HG02571 (cell line): Measurements from ENCODE around the gene ACBD7.

ENCODE experiments used
- ATAC-seq: cut with Tn5 transposase; IDR thresholded peaks from one replicate; pipeline ENCODE4 v1.9.1; 2021; ENCODE audit warnings: mild to moderate bottlenecking, moderate library complexity; ENCODE audit not compliant: unreplicated experiment

Gene ACBD7

DNA sequence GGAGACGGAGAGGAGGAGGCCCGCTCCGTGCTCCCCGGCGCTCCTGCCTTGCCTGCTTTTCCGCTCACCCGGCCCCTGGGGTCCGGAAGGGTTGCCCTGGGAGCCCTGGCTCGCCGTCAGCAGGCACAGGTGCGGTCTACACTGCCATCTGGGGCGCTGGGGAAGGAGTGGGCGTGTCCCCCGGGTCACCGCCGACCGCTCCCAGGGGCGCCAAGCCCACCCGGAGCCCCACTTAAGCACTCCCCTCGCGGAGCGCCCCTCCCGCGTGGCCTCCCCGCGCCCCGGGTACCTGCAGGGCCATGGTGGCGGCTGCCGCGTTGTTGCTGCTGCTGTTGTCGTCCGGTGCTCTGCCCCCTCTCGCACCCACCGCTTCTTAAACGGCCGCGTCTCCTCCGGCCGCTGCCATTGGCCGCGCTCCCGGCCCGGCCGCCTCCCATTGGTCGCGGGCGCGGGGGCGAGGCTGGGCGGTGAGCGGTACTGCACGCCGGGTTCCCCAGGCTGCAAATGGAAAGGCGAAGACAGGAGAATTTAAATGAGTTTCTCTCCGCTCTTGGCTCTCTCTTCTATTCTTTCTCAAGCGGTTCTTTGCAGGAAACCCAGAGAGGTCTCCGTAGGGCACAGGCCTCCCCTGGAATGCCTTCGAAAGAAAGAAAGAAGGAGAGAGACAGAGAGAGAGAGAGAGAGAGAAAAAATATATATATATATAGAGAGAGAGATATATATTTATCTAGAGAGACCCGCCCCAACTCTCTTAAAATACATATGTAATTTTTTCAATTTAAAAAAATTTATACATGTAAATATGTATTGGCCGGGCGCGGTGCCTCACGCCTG is at the start of gene ACBD7:
Gene ACBD7, minus strand, starts transcription at position 349 of the 834 bp plus-strand sequence. Its CDS starts 48 bp downstream, at position 301.
- peak; percentile 98 for ATAC-seq

DNA sequence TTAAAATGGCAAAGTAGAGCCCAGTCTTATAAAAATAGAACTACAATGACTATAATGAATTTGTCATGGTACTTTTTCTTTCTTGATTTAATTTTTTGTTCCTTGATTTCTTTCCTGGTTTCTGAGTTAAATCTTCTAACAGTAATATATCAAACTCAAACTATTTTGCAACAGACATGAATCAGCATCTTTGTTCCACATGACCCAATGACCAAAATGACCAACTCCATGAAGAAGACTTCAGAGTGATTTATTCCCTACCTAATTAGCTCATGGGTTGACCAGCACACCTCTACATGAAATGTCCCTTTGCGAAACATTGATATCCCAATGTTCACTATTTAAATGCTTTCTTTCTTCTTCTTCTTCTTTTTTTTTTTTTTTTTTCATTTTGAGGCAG is 49.1 kb upstream of the ACBD7 start:
- ATAC-seq, result no peak

DNA sequence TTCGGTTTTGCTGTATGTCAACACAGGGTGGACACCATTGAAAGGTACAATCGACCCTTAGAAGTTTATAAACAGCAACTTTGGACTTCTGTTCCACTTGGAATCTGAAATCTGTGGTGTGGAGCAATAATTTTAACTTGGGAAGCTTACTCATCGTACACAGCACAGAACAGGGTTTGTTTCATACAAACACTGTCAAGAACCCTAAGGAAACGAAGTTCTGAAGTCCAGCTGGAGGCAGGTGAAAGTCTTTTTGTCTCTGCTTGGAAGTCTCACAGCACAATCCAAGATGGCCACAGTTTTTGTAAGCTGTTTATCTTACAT is 48.4 kb upstream of the ACBD7 start:
- no peak for ATAC-seq

DNA sequence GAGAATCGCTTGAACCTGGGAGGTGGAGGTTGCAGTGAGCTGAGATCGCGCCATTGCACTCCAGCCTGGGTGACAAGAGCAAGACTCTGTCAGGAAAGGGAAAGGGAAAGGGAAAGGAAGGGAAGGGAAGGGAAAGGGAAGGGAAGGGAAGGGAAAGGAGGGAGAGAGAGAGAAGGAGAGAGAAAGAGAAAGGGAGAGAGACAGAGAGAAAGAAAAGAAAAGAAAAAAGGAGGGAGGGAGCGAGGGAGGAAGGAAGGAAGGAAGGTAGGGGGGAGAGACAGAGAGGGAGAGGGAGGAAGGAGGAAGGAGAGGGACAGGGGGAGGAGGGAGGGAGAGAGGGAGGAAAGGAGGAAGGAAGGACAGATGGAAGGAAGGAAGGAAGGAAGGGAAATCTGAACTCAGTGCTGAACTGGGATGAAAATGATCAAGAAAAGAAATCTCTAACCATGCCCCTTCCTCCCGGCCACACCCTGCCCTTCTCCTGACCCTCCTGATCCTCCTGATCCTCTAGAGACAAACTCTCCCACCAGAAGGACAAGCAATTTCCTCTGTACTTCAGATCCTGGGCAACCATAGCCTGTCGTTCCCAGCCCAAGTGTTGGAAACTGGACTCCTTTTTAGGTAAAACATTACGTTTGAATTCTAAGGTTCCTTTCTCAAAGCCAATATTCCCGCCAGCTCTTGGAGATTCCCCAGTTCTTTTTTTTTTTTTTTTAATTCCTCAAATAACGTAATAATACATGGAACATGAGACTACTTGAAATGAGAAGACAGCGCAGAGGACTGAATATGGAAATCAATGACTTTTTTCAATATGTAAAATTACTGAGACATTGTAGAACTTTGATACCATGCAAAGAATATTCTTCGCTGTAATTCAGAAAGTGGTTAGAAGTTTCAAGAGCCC is 47.8 kb upstream of the ACBD7 start:
- ATAC-seq, result no peak

DNA sequence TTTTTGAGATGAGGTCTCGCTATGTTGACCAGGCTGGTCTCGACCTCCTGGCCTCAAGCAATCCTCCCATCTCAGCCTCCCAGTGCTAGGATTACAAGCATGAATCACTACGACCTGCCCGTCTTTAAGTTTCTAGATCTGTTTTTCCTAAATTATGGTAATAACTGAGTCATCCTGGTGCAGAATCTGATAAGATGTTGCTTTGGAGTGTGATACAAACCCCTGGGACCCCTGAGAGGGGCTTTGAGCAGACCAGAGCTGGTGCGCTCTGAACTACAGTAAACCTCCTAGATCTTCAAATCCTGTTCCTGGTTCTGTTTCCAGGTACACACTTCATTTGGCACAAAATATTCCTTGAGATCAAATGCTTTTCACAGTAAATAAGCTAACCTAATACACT is 42.8 kb upstream of the ACBD7 start:
- no peak for ATAC-seq

- no peak for ATAC-seq
These were observed 36.3 kb upstream of the ACBD7 start for GRCh38 chr10:15124908-15125307.

- ATAC-seq, result no peak
These were observed 35.6 kb upstream of the ACBD7 start for GRCh38 chr10:15124190-15124589.

- no peak for ATAC-seq
These were observed 35.2 kb upstream of the ACBD7 start for GRCh38 chr10:15123749-15124184.

DNA sequence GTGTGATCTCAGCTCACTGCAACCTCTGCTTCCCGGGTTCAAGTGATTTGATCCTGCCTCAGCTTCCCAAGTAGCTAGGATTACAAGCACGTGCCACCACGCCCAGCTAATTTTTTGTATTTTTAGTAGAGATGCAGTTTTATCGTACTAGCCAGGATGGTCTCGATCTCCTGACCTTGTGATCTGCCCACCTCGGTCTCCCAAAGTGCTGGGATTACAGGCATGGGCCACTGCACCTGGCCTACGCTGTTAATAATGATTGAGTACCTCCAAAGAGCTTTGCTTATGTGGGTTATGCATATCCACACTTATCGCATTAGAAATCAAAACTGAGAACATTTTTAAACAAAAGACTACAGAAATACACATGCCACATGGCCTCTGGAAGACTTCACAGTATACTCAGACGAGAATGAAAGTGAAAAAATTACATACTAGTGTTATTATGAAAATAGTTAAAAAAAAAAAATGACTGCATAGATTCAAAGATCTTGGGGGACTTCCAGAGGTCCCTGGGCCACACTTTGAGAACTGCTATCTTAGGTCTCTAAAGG is 34.0 kb upstream of the ACBD7 start:
- ATAC-seq, result peak; percentile 95

DNA sequence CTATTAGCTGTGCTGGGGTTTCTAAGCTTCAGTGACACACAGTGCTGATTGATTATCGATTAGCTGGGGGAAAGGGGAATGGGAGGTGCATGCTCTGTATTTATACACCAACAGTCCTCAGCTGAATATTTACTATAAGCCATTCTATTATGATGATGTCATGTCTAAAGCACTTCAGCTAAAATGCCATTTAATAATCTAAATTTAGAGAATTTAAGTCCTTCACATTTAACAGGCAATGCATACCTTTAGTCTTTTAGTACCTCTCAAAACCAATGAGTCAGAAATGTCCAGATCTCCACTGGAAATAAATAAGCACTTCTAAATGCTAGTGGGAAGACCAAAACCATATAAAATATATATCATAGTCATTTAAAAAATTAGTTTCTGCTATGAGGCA is 33.1 kb upstream of the ACBD7 start:
- no peak for ATAC-seq

DNA sequence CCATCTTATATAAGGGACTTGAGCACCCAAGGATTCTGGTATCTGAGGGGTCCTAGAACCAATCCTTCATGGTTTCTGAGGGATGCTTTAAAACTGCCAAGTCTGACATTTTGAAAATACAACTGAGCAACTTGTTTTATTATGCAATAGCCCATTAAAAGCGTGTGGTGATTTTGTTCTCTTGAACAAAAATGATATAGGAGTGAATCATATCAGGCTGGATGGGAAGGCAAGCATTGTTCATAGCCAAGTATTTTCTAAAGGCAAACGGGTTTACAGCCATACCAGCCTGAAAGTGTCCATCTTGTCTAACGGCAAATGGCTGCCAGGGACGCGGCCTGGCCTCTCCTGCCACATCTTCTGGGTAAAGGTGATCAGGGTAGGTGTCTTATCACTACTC is 31.9 kb upstream of the ACBD7 start:
- ATAC-seq, result no peak

DNA sequence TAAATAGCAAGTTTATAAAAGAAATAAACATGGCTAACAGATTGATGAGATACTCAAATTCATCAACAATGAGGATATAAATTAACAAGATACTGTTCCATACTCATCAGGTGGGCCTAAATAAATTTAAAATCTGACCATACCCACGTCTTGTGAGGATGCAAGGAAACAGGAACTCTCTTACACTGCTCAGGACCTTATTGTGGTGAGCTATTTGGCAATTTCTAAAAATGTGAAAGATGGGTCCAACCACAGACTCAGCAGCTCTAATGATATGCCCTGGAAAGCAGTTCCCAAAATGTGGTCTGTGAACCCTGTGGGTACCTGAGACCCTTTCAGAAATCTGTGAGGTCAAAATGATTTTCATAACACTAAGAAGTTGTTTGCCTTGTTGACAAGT is 30.0 kb upstream of the ACBD7 start:
- ATAC-seq, result no peak

GRCh38 chr10:15116225-15116624 is 27.6 kb upstream of the ACBD7 start:
- ATAC-seq, result no peak

- no peak for ATAC-seq
These were observed 25.2 kb upstream of the ACBD7 start for GRCh38 chr10:15113766-15114165.

GRCh38 chr10:15112657-15113056 is 24.1 kb upstream of the ACBD7 start:
- no peak for ATAC-seq

DNA sequence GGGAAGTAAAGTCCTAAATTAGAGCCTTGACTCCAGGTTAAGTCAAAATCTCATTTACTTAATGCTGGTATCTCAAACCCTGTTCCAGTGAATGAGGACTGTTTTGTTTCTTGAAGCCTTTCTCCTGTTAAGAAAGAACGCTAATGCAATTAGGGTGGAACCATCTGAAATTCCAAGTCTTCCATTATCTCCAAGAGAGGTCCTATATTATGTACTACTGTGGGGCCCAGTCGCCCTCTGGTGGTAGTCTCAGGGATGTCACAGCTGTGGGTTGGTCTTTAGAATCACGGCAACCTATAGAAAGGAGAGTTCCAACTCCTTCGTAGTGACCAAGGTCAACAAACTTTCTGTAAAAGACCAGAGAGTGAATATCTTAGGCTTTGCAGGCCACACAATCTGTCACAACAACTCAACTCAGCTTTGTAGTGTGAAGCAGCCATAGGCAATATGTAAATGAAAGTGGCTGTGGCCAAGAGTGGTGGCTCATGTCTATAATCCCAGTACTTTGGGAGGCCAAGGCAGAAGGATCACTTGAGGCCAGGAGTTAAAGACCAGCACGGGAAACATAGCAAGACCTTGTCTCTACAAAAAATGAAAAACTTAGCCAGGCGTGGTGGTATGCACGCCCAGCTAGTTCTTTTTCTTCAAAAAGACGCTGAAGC is 17.9 kb upstream of the ACBD7 start:
- ATAC-seq, result no peak

DNA sequence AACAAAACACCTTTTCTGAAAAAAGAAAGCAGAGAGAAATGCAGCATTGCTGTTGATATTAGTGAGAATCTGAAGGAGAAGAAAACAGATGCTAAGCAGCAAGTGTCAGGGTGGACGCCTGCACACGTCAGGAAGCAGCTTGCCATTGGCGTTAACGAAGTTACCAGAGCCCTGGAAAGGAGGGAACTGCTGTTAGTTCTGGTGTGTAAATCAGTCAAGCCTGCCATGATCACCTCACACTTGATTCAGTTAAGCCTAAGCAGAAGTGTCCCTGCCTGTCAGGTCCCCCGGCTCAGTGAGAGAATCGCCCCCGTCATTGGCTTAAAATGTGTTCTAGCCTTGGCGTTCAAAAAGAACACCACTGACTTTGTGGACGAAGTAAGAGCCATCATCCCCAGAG is 14.9 kb upstream of the ACBD7 start:
- ATAC-seq, result no peak

- no peak for ATAC-seq
These were observed 11.3 kb upstream of the ACBD7 start for GRCh38 chr10:15099886-15100285.

- peak; percentile 85 for ATAC-seq
These were observed 8.6 kb upstream of the ACBD7 start, which contains the start of gene RPP38 for GRCh38 chr10:15097011-15097812. Gene RPP38, plus strand, starts transcription at chr10:15097355. Its CDS starts 5,960 bp downstream, at chr10:15103315.

DNA sequence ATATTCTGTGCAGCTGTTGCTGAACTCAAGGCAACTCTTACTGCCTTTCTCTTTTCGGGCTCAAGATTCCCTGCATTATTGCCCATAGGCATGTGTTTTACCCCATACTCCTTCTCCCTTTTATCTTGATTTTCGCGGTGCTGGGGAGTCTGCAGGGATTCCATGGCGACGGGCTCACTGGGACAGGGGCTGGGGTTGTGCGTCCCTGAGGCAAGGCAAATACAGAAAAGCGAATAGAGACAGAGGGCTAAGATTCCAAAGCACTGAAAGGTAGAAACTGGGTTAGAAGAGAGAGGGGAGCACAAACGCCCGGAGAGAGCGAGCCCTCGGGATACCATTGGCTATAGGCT is 8.1 kb upstream of the ACBD7 start:
- peak; percentile 19 for ATAC-seq
